Skeletal muscle tissue (tissue), 4 donors: Measurements from ENCODE around the gene NUP214. TPM values are rescaled to one million over a fixed set of nuclear protein-coding genes. Genes with fewer than 3 reads are reported as not detected.
"Not testable (repeated sequence)": the region's sequence is repeated elsewhere in the genome, so short reads cannot be mapped to it uniquely, and the experiment has no call there.

Experiments
- H3K27ac ChIP-seq: one replicate; pipeline ENCODE4 v1.7.0; 2013; ENCODE audit warnings: mild to moderate bottlenecking, low read depth, low read length, inconsistent platforms
- H3K27me3 ChIP-seq, 3 donors: one replicate each; pipeline ENCODE4 v1.7.0; 2013; ENCODE audit warnings: low read length in 3 of 3; ENCODE audit not compliant: control insufficient read depth in 3 of 3, insufficient read depth in 3 of 3
- H3K36me3 ChIP-seq, 3 donors: one replicate each; pipeline ENCODE4 v1.7.0; 2013; ENCODE audit warnings: low read length in 3 of 3; ENCODE audit not compliant: control insufficient read depth in 3 of 3, insufficient read depth in 3 of 3
- H3K4me1 ChIP-seq, 3 donors: one replicate each; pipeline ENCODE4 v1.7.0; 2013; ENCODE audit warnings: low read length in 3 of 3, mild to moderate bottlenecking in 3 of 3; ENCODE audit not compliant: control insufficient read depth in 3 of 3, insufficient read depth in 3 of 3
- H3K4me3 ChIP-seq, 3 donors: one replicate each; pipeline ENCODE4 v1.7.0; 2013; ENCODE audit warnings: low read length in 3 of 3
- H3K9ac ChIP-seq, 3 donors: one replicate each; pipeline ENCODE4 v1.7.0; 2013; ENCODE audit warnings: low read length in 3 of 3, mild to moderate bottlenecking in 3 of 3, moderate library complexity in 2 of 3, low read depth in 1 of 3
- H3K9me3 ChIP-seq, 3 donors: one replicate each; pipeline ENCODE4 v1.7.0; 2013; ENCODE audit warnings: low read length in 3 of 3; ENCODE audit not compliant: control insufficient read depth in 3 of 3
- total RNA-seq: library from RNA; depleted of rRNA; stranded (reverse); fragments of >200 nt; gene quantifications from one replicate; pipeline ENCODE4 v1.2.3, GENCODE V29; 2014
- donor health status: Osteomylitis.

Gene NUP214
- total RNA-seq, 1 donor from 2014 or later, result 20.9 TPM

GRCh38 chr9:131187957-131188356 is 62.6 kb downstream of the NUP214 start:
- H3K27me3 ChIP-seq, result no peaks in the 10 kb centered on the region
- peaks cover 9 to 34% (median 23%) of the 10 kb centered on the region in 3 donors for H3K36me3 ChIP-seq
- H3K9ac ChIP-seq, result no peak overlapping the region

DNA sequence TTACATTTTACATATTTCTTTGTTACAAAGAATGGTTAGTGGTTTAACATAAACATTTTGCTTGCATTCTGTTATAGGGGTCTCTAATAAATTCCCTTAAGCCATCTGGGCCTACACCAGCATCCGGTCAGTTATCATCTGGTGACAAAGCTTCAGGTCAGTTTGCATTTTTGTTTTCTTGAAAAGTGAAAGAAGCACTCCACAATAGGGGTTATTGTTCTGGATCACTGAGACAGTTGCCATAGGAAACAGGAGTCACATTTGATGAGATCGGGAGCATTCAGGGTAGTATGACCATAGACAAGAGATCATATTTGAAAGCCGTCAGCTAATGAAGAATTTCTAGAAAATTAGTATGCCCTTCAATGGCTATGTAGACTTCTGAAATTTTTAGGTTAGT is 63.6 kb downstream of the NUP214 start:
- Histone ChIP-seq H3K27ac (no peak overlapping the region), H3K4me1 (no peaks in the 10 kb centered on the region), H3K27me3 (no peaks in the 10 kb centered on the region), H3K9ac (no peak overlapping the region), H3K36me3 (peaks cover 9 to 34% (median 23%) of the 10 kb centered on the region in 3 donors), H3K4me3 (no peak overlapping the region), H3K9me3 (no peaks in the 10 kb centered on the region)

More at GRCh38 chr9:131187957-131188356, 62.6 kb downstream of the NUP214 start:
- no peak overlapping the region for H3K27ac ChIP-seq
- no peak overlapping the region for H3K4me3 ChIP-seq
- H3K4me1 ChIP-seq, result no peaks in the 10 kb centered on the region
- H3K9me3 ChIP-seq, result no peaks in the 10 kb centered on the region

GRCh38 chr9:131190191-131190590 is 64.8 kb downstream of the NUP214 start:
- Histone ChIP-seq H3K9ac (no peak overlapping the region), H3K27ac (no peak overlapping the region), H3K4me1 (no peaks in the 10 kb centered on the region), H3K36me3 (peaks cover 12 to 40% (median 31%) of the 10 kb centered on the region in 3 donors), H3K9me3 (no peaks in the 10 kb centered on the region), H3K4me3 (no peak overlapping the region), H3K27me3 (no peaks in the 10 kb centered on the region)

GRCh38 chr9:131191032-131191431 is 65.6 kb downstream of the NUP214 start:
- not testable (repeated sequence) for H3K4me3 ChIP-seq, H3K9ac ChIP-seq, H3K4me1 ChIP-seq, H3K27me3 ChIP-seq, H3K27ac ChIP-seq, H3K9me3 ChIP-seq
- peaks cover 12 to 35% (median 31%) of the 10 kb centered on the region in 3 donors for H3K36me3 ChIP-seq

DNA sequence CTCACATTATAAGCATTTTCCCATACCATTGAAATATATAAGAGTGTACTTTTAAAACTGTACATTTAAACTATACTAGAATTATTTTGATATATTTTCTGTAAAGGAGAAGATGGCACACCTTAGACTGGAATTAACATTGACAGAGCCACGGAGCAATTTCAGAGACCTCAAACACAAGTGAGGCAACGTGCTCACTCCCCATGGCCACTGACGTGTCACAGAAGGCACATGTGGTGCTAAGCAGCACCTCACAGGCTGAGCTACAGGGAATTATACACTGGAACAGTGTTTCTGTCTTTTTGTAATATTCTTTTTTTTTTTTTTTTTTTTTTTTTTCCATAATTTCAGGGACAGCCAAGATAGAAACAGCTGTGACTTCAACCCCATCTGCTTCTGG is 66.5 kb downstream of the NUP214 start:
- H3K9ac ChIP-seq, result no peak overlapping the region
- H3K9me3 ChIP-seq, result no peaks in the 10 kb centered on the region
- H3K27ac ChIP-seq, result no peak overlapping the region
- no peaks in the 10 kb centered on the region for H3K27me3 ChIP-seq
- H3K4me1 ChIP-seq, result no peaks in the 10 kb centered on the region
- no peak overlapping the region for H3K4me3 ChIP-seq
- peaks cover 17 to 38% (median 37%) of the 10 kb centered on the region in 3 donors for H3K36me3 ChIP-seq

GRCh38 chr9:131193051-131193450 is 67.7 kb downstream of the NUP214 start:
- Histone ChIP-seq H3K9me3 (no peaks in the 10 kb centered on the region), H3K9ac (no peak overlapping the region), H3K27me3 (no peaks in the 10 kb centered on the region), H3K4me1 (peaks cover 0 to 2% (median 0%) of the 10 kb centered on the region in 3 donors), H3K36me3 (peaks cover 24 to 44% (median 43%) of the 10 kb centered on the region in 3 donors), H3K4me3 (no peak overlapping the region), H3K27ac (no peak overlapping the region)

GRCh38 chr9:131194762-131195161 is 69.4 kb downstream of the NUP214 start:
- H3K27ac ChIP-seq, result no peak overlapping the region
- no peak overlapping the region for H3K9ac ChIP-seq
- H3K4me1 ChIP-seq, result peaks cover 0 to 5% (median 0%) of the 10 kb centered on the region in 3 donors
- no peaks in the 10 kb centered on the region for H3K9me3 ChIP-seq
- no peak overlapping the region for H3K4me3 ChIP-seq
- no peaks in the 10 kb centered on the region for H3K27me3 ChIP-seq
- H3K36me3 ChIP-seq, result peaks cover 36 to 50% (median 38%) of the 10 kb centered on the region in 3 donors

DNA sequence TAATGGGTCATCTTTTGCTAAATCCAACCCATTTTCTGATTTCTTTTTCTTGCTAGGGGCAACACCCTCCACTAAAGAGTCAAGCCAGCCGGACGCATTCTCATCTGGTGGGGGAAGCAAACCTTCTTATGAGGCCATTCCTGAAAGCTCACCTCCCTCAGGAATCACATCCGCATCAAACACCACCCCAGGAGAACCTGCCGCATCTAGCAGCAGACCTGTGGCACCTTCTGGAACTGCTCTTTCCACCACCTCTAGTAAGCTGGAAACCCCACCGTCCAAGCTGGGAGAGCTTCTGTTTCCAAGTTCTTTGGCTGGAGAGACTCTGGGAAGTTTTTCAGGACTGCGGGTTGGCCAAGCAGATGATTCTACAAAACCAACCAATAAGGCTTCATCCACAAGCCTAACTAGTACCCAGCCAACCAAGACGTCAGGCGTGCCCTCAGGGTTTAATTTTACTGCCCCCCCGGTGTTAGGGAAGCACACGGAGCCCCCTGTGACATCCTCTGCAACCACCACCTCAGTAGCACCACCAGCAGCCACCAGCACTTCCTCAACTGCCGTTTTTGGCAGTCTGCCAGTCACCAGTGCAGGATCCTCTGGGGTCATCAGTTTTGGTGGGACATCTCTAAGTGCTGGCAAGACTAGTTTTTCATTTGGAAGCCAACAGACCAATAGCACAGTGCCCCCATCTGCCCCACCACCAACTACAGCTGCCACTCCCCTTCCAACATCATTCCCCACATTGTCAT is 72.0 kb downstream of the NUP214 start:
- Histone ChIP-seq H3K36me3 (peaks cover 41 to 55% (median 47%) of the 10 kb centered on the region in 3 donors), H3K4me3 (no peak overlapping the region)

GRCh38 chr9:131198041-131198715 is 72.8 kb downstream of the NUP214 start:
- Histone ChIP-seq H3K4me3 (no peak overlapping the region), H3K4me1 (peaks cover 0 to 5% (median 0%) of the 10 kb centered on the region in 3 donors), H3K9ac (no peak overlapping the region), H3K27ac (no peak overlapping the region), H3K36me3 (peaks cover 41 to 55% (median 47%) of the 10 kb centered on the region in 3 donors), H3K27me3 (no peaks in the 10 kb centered on the region), H3K9me3 (no peaks in the 10 kb centered on the region)

More for the DNA sequence above, 72.0 kb downstream of the NUP214 start:
- Histone ChIP-seq H3K9ac (no peak overlapping the region), H3K9me3 (no peaks in the 10 kb centered on the region), H3K27ac (no peak overlapping the region), H3K27me3 (no peaks in the 10 kb centered on the region), H3K4me1 (peaks cover 0 to 5% (median 0%) of the 10 kb centered on the region in 3 donors)

GRCh38 chr9:131201856-131202255 is 76.5 kb downstream of the NUP214 start:
- no peak overlapping the region for H3K4me3 ChIP-seq
- peaks cover 0 to 5% (median 0%) of the 10 kb centered on the region in 3 donors for H3K4me1 ChIP-seq
- peaks cover 33 to 52% (median 45%) of the 10 kb centered on the region in 3 donors for H3K36me3 ChIP-seq
- no peaks in the 10 kb centered on the region for H3K27me3 ChIP-seq
- no peak overlapping the region for H3K9ac ChIP-seq
- H3K9me3 ChIP-seq, result no peaks in the 10 kb centered on the region
- H3K27ac ChIP-seq, result no peak overlapping the region
